ENCODE measurements around the gene GREB1L.

- no peak for TF ChIP-seq CTCF (IDR thresholded peaks at IDR 0.05)
- TF ChIP-seq POLR2A (IDR thresholded peaks at IDR 0.05): no peak
- TF ChIP-seq POLR2AphosphoS5 (IDR thresholded peaks at IDR 0.05): no peak
- no peak for TF ChIP-seq EP300 (IDR thresholded peaks at IDR 0.05)
Observed at GRCh38 chr18:21366896-21367295, 124.9 kb downstream of the GREB1L start.
